Heart right ventricle (tissue), 16 donors: ENCODE results near the gene ALDH1A1. TPM values are rescaled to one million over a fixed set of nuclear protein-coding genes. Genes with fewer than 3 reads are reported as not detected.

Source experiments
- ATAC-seq, 8 donors: fragments of 200-7000 bp; cut with Tn5 transposase; one replicate each; pipeline ENCODE4 v1.9.1; 2020; ENCODE audit warnings: mild to moderate bottlenecking in 8 of 8, moderate library complexity in 8 of 8, moderate number of reproducible peaks in 1 of 8
- DNase-seq, 2 donors: peaks; one replicate each; pipeline ENCODE4 v3.0.0-alpha.2; 2020
- H3K27ac ChIP-seq, 10 donors: fragments of 200-600 bp; sonication (generic) in 2 of 10; one replicate each; pipeline versions ENCODE4 v1.5.0 to v1.8.0; 2020 to 2022; ENCODE audit warnings: mild to moderate bottlenecking in 3 of 10
- H3K27me3 ChIP-seq, 7 donors: fragments of 200-600 bp; one replicate each; pipeline ENCODE4 v1.8.0; 2021 to 2022; ENCODE audit warnings: mild to moderate bottlenecking in 2 of 7
- H3K36me3 ChIP-seq, 9 donors: fragments of 200-600 bp; sonication (generic) in 1 of 9; one replicate each; pipeline versions ENCODE4 v1.5.0 to v1.8.0; 2020 to 2022; ENCODE audit warnings: mild to moderate bottlenecking in 2 of 9
- H3K4me1 ChIP-seq, 9 donors: fragments of 200-600 bp; sonication (generic) in 1 of 9; one replicate each; pipeline versions ENCODE4 v1.5.0 to v1.8.0; 2020 to 2022; ENCODE audit warnings: mild to moderate bottlenecking in 4 of 9
- H3K4me3 ChIP-seq, 10 donors: fragments of 200-600 bp; sonication (generic) in 2 of 10; one replicate each; pipeline versions ENCODE4 v1.5.0 to v1.8.0; 2020 to 2022; ENCODE audit warnings: mild to moderate bottlenecking in 7 of 10, moderate library complexity in 2 of 10
- H3K9me3 ChIP-seq, 11 donors: fragments of 200-600 bp in 10 of 11; sonication (generic) in 2 of 11; one replicate each; pipeline versions ENCODE4 v1.5.0 to v1.8.0; 2013 to 2022; ENCODE audit warnings: mild to moderate bottlenecking in 2 of 11, control low read depth in 1 of 11, moderate library complexity in 1 of 11
- WGBS, 2 donors: extraction: QIAGEN DNeasy Blood & Tissue Kit; methylation state at CpG; one replicate each; pipeline ENCODE4 v1.1.7; 2013; ENCODE audit warnings: inconsistent platforms in 1 of 2; 5-methylcytosine and 5-hydroxymethylcytosine counted together
- intact Hi-C, 10 donors: fragments of 100-400 bp; cut with DNase I; formaldehyde crosslinking; loops; one replicate each; pipeline versions ENCODE4 v1.11.1 to v1.14.2; 2022
- polyA plus RNA-seq, 2 donors: library from polyadenylated mRNA; stranded (reverse); fragments of 200-250 nt; gene quantifications; one replicate each; pipeline ENCODE4 v1.2.3, GENCODE V29; 2013
- total RNA-seq, 10 donors: library from RNA; stranded (reverse); fragmentation: NEBNext Ultra II Directional in 3 of 10; extraction: Animal tissue kit (Norgen Biotek cat#: 25700) in 3 of 10; gene quantifications; one replicate each; pipeline versions ENCODE4 v1.2.1 to v1.2.4, GENCODE V29; 2021 to 2023
- TF ChIP-seq, protein P1 (sequence below), 9 donors: fragments of 200-600 bp; sonication (generic) in 2 of 9; IDR thresholded peaks; one replicate each; pipeline versions ENCODE4 v1.5.0 to v1.8.0; 2021 to 2022; ENCODE audit warnings: antibody characterized with exemption in 9 of 9, mild to moderate bottlenecking in 5 of 9, moderate library complexity in 1 of 9
- donor health status: Arrhythmogenic right ventricular cardiomyopathy.
- donor health status: ischemic (EF 13 %, LVEDD 7.1; RV severe dilation, severe dysfunction).
- donor health status: healthy with polysubstance abuse.
- donor health status: DM: no; HTN: yes; CAD: no.
- donor health status: DM: no; HTN: no; CAD: no.
- donor health status: ischemic (EF 25% LVEDD 6.9; RV normal size, moderate dysfunction).
- donor health status: ischemic (EF 25% LVEDD 5.7; RV mildly dilated, moderate dysfunction).
- donor health status: healthy.
- donor health status: DM: yes; HTN: yes; CAD: no.
- donor health status: Ischemic cardiomyopathy.
- donor health status: ischemic (EF 35%, LVEDD 5.7; RV mildly dilated, moderate dysfunction).
- donor health status: nonischemic (EF 11% LVEDD 7.7; RV severe dilation, severe dysfunction).
- donor health status: DM: yes; HTN: yes; CAD: no.
- donor health status: PGD.
- donor health status: ischemic (EF 29% LVEDD 5.4; RV normal size, mild dysfunction).
- donor health status: nonischemic (EF 23%, LVEDD 6.1; RV moderate dilation, normal function).

Gene ALDH1A1
- total and polyA plus RNA-seq, 12 donors, result 4.3 to 32.8 (median 11.1) TPM

DNA sequence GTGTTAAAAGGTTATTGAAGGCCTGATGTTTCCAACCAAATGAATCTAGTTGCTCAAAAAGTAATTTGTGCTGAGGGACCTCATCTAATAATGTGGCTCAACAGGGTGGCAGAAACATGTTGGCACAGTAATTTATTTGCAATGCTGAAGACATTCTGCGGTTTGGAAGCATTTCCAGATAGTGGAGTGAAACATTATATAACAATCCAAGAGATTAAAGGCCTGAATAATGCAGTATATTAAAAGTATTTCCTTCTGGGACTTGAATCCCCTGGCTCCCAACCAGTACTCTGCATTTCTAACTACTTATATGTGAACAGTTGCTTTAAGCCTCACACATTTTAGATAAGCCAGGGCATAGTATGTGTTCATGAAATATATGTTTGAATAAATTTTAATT is 25.9 kb upstream of the ALDH1A1 start:
- no peaks in the 10 kb centered on the region for H3K36me3 ChIP-seq
- DNase-seq (no peak), ATAC-seq (no peak)
- peaks cover 0 to 8% (median 0%) of the 10 kb centered on the region in 9 donors for H3K4me1 ChIP-seq
- H3K27me3 ChIP-seq, result no peaks in the 10 kb centered on the region
- H3K9me3 ChIP-seq, result no peaks in the 10 kb centered on the region
- H3K4me3 ChIP-seq, result no peak overlapping the region
- TF ChIP-seq, protein P1, sequence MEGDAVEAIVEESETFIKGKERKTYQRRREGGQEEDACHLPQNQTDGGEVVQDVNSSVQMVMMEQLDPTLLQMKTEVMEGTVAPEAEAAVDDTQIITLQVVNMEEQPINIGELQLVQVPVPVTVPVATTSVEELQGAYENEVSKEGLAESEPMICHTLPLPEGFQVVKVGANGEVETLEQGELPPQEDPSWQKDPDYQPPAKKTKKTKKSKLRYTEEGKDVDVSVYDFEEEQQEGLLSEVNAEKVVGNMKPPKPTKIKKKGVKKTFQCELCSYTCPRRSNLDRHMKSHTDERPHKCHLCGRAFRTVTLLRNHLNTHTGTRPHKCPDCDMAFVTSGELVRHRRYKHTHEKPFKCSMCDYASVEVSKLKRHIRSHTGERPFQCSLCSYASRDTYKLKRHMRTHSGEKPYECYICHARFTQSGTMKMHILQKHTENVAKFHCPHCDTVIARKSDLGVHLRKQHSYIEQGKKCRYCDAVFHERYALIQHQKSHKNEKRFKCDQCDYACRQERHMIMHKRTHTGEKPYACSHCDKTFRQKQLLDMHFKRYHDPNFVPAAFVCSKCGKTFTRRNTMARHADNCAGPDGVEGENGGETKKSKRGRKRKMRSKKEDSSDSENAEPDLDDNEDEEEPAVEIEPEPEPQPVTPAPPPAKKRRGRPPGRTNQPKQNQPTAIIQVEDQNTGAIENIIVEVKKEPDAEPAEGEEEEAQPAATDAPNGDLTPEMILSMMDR (IDR thresholded peaks at IDR 0.05), result no peak
- H3K27ac ChIP-seq, result no peak overlapping the region
- intact Hi-C loops, result no loop called here
- WGBS, 2 donors, result 89 to 92% methylated on average over 1 of the region's 1 CpG

- ATAC-seq, result no peak
- intact Hi-C loops, result no loop called here
- WGBS, 2 donors, result 83 to 93% methylated on average over 2 of the region's 2 CpGs
Measured at GRCh38 chr9:72977670-72978069, 24.8 kb upstream of the ALDH1A1 start.

DNA sequence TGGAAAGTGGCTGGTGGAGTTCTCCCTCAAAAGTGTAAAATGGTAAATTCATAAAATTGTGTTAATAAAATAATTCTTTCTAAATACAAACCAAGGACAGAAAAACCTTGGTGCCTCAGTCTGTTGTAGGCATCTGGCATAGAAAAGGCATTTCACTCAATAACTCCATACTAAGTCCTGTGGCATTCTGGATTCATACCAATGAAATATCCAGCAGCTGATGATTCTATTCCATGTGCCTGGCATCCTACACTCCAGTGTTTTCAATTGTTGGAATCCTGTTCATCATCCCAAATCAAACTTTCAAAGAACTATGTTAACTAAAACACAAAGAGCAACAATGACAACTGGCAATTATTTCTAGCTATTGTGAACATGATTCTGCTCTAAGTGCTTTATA is 21.6 kb upstream of the ALDH1A1 start:
- H3K9me3 ChIP-seq, result no peaks in the 10 kb centered on the region
- TF ChIP-seq, protein P1 (IDR thresholded peaks at IDR 0.05), result no peak
- H3K27me3 ChIP-seq, result no peaks in the 10 kb centered on the region
- no peak overlapping the region for H3K4me3 ChIP-seq
- intact Hi-C loops, result no loop called here
- no peaks in the 10 kb centered on the region for H3K36me3 ChIP-seq
- ATAC-seq, result no peak
- no peak overlapping the region for H3K27ac ChIP-seq
- DNase-seq, result no peak
- no peaks in the 10 kb centered on the region for H3K4me1 ChIP-seq

More at GRCh38 chr9:72977670-72978069, 24.8 kb upstream of the ALDH1A1 start:
- Histone ChIP-seq H3K36me3 (no peaks in the 10 kb centered on the region), H3K9me3 (no peaks in the 10 kb centered on the region), H3K4me3 (no peak overlapping the region), H3K27me3 (no peaks in the 10 kb centered on the region), H3K27ac (no peak overlapping the region), H3K4me1 (no peaks in the 10 kb centered on the region)
- TF ChIP-seq, protein P1 (IDR thresholded peaks at IDR 0.05), result no peak
- no peak for DNase-seq

DNA sequence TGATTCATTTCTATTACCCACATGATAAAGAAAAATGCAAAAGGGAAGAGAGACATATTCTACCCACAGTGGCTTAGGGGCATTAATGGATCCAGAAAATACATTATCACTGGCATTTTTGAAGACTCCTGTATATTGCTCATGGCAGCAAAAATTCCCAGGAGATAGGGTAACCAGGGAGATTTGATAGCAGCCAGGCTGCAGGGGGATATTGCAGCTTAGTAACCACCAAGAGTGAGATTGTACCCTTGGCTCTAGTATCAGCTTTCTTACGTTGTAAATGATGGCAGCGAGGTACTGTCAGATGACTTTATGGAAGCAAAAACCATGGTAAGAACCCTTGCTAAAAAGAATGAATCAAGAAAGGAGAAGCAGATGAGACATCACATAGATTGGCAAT is 19.8 kb upstream of the ALDH1A1 start:
- DNase-seq (no peak), ATAC-seq (no peak)
- 57 to 75% methylated on average over 2 of the region's 2 CpGs for WGBS, 2 donors
- intact Hi-C loops, result no loop called here
- TF ChIP-seq, protein P1 (IDR thresholded peaks at IDR 0.05), result no peak
- no peak overlapping the region for H3K4me3 ChIP-seq
- peaks cover 0 to 9% (median 0%) of the 10 kb centered on the region in 11 donors for H3K9me3 ChIP-seq
- no peak overlapping the region for H3K27ac ChIP-seq
- no peaks in the 10 kb centered on the region for H3K27me3 ChIP-seq
- H3K36me3 ChIP-seq, result no peaks in the 10 kb centered on the region
- H3K4me1 ChIP-seq, result no peaks in the 10 kb centered on the region
